Neural progenitor cell (in vitro differentiated cells): ENCODE measurements around the gene RGS3. TPM values are rescaled to one million over a fixed set of nuclear protein-coding genes. Genes with fewer than 3 reads are reported as not detected.

ENCODE experiments used
- DNase-seq: peaks from one replicate; pipeline ENCODE4 v3.0.0-alpha.2; 2016; ENCODE audit warnings: low spot score
- H2AFZ ChIP-seq: fragments of 200-600 bp; sonication (generic); replicated peaks from 2 replicates; pipeline ENCODE4 v1.6.1; 2016; ENCODE audit warnings: antibody characterized with exemption
- H3F3A ChIP-seq: fragments of 200-600 bp; sonication (generic); 2 replicates; pipeline ENCODE4 v1.6.1; 2016; ENCODE audit warnings: antibody characterized with exemption, low read depth
- H3K27ac ChIP-seq: fragments of 200-600 bp; sonication (generic); 2 replicates; pipeline ENCODE4 v1.5.1; 2016; ENCODE audit warnings: mild to moderate bottlenecking
- H3K27me3 ChIP-seq: fragments of 200-600 bp; sonication (generic); 2 replicates; pipeline ENCODE4 v1.6.1; 2016; ENCODE audit warnings: mild to moderate bottlenecking, moderate library complexity
- H3K36me3 ChIP-seq: fragments of 200-600 bp; sonication (generic); 2 replicates; pipeline ENCODE4 v1.5.1; 2016
- H3K4me1 ChIP-seq: fragments of 200-600 bp; sonication (generic); 2 replicates; pipeline ENCODE4 v1.6.1; 2016; ENCODE audit warnings: mixed run types
- H3K4me2 ChIP-seq: fragments of 200-600 bp; sonication (generic); 2 replicates; pipeline ENCODE4 v1.6.1; 2016
- H3K4me3 ChIP-seq: fragments of 200-600 bp; sonication (generic); 2 replicates; pipeline ENCODE4 v1.5.1; 2016
- H3K79me2 ChIP-seq: fragments of 200-600 bp; sonication (generic); 2 replicates; pipeline ENCODE4 v1.6.1; 2016; ENCODE audit warnings: low read depth
- H3K9ac ChIP-seq: fragments of 200-600 bp; sonication (generic); 2 replicates; pipeline ENCODE4 v1.6.1; 2016
- H3K9me3 ChIP-seq: fragments of 200-600 bp; sonication (generic); 2 replicates; pipeline ENCODE4 v1.5.1; 2016; ENCODE audit warnings: low read depth
- H4K20me1 ChIP-seq: fragments of 200-600 bp; sonication (generic); 2 replicates; pipeline ENCODE4 v1.6.1; 2016; ENCODE audit warnings: low read depth
- H3K27ac Mint-ChIP-seq: 3 replicates; pipeline ENCODE4 v1.8.0; 2021; ENCODE audit warnings: mixed read lengths
- H3K27me3 Mint-ChIP-seq: 2 replicates; pipeline ENCODE4 v1.8.0; 2022; ENCODE audit warnings: low read depth, mild to moderate bottlenecking, inconsistent platforms, moderate library complexity, mixed read lengths; ENCODE audit not compliant: insufficient read depth
- H3K36me3 Mint-ChIP-seq: 3 replicates; pipeline ENCODE4 v1.8.0; 2021; ENCODE audit warnings: mixed read lengths
- H3K4me1 Mint-ChIP-seq: 3 replicates; pipeline ENCODE4 v1.8.0; 2021; ENCODE audit warnings: mixed read lengths
- H3K4me3 Mint-ChIP-seq: 3 replicates; pipeline ENCODE4 v1.8.0; 2021; ENCODE audit warnings: mild to moderate bottlenecking, moderate library complexity, mixed read lengths
- H3K9me3 Mint-ChIP-seq: 3 replicates; pipeline ENCODE4 v1.8.0; 2020; ENCODE audit warnings: mixed read lengths
- EZH2 ChIP-seq: fragments of 200-600 bp; sonication (generic); IDR thresholded peaks from 2 replicates; pipeline ENCODE4 v1.6.1; 2017; ENCODE audit warnings: antibody characterized with exemption, mild to moderate bottlenecking, moderate library complexity
- EZH2phosphoT487 ChIP-seq: fragments of 200-600 bp; sonication (generic); IDR thresholded peaks from 2 replicates; pipeline ENCODE4 v1.6.1; 2017; ENCODE audit warnings: antibody characterized with exemption
- total RNA-seq: library from RNA; depleted of rRNA; stranded (reverse); fragments of >200 nt; gene quantifications from 2 replicates; pipeline ENCODE4 v1.2.3, GENCODE V29; 2015; ENCODE audit warnings: low replicate concordance
- TF ChIP-seq, protein P1 (sequence below): fragments of 200-600 bp; sonication (generic); IDR thresholded peaks from 2 replicates; pipeline ENCODE4 v1.5.1; 2017; ENCODE audit warnings: antibody characterized with exemption, mild to moderate bottlenecking

Gene RGS3
- total RNA-seq, 1 donor from 2014 or later = 30.3 TPM

DNA sequence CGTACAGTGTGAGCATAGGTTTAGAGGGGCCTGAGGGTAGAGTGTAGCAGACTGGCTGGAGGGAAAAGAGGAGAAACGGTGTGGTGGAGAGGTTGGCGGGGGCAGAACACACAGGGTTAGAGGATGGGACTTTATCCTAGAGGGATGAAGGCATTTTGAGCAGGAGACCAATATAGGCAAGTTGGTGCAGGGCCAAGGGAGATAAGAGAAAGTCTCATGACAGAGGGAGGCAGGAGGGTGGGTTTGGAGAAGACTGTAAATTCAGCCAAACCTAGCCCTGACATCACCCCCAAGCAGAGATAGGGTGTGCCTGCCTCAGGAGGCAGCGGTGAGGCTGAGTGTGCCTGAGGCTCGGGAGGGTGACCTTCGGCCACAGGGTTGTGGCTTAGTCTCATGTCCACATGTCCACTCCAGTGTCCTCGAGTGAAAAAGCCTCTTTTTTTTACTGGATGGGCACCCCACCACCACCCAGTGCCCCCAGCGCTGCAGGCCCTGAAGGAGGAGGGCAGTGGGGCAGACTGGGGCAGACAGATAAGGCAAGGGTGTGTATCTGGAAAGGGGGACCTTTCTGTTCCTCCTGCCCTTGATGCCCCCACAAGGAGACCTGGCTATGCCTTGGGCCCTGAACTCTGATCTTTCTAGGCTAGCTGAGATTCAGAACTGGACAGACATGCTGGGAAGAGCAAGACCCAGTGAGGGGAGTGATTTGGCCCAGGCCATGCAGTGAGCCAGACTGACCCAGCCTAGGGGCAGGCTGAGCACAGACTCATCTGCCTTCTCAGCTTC, 108.7 kb downstream of the RGS3 start:
- H2AFZ ChIP-seq = no peak overlapping the region
- H3K4me1 ChIP-seq = no peaks in the 10 kb centered on the region
- DNase-seq = no peak
- no peaks in the 10 kb centered on the region for H4K20me1 ChIP-seq
- no peaks in the 10 kb centered on the region for H3K9me3 ChIP-seq
- H3K79me2 ChIP-seq = no peaks in the 10 kb centered on the region
- peaks cover 2% of the 10 kb centered on the region for H3K36me3 Mint-ChIP-seq
- H3K9ac ChIP-seq = no peak overlapping the region
- no peaks in the 10 kb centered on the region for H3K27me3 ChIP-seq
- H3K4me3 ChIP-seq = no peak overlapping the region
- H3K27ac ChIP-seq = no peak overlapping the region
- H3K36me3 ChIP-seq = no peaks in the 10 kb centered on the region
- H3F3A ChIP-seq = no peaks in the 10 kb centered on the region
- H3K9me3 Mint-ChIP-seq = peaks cover 4% of the 10 kb centered on the region
- peaks cover 4% of the 10 kb centered on the region for H3K27me3 Mint-ChIP-seq
- no peak overlapping the region for H3K27ac Mint-ChIP-seq
- no peak overlapping the region for H3K4me3 Mint-ChIP-seq
- H3K4me2 ChIP-seq = no peak overlapping the region
- no peak for TF ChIP-seq EZH2
- TF ChIP-seq, protein P1, sequence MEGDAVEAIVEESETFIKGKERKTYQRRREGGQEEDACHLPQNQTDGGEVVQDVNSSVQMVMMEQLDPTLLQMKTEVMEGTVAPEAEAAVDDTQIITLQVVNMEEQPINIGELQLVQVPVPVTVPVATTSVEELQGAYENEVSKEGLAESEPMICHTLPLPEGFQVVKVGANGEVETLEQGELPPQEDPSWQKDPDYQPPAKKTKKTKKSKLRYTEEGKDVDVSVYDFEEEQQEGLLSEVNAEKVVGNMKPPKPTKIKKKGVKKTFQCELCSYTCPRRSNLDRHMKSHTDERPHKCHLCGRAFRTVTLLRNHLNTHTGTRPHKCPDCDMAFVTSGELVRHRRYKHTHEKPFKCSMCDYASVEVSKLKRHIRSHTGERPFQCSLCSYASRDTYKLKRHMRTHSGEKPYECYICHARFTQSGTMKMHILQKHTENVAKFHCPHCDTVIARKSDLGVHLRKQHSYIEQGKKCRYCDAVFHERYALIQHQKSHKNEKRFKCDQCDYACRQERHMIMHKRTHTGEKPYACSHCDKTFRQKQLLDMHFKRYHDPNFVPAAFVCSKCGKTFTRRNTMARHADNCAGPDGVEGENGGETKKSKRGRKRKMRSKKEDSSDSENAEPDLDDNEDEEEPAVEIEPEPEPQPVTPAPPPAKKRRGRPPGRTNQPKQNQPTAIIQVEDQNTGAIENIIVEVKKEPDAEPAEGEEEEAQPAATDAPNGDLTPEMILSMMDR = no peak
- no peak for TF ChIP-seq EZH2phosphoT487
- H3K4me1 Mint-ChIP-seq = peaks cover 21% of the 10 kb centered on the region

DNA sequence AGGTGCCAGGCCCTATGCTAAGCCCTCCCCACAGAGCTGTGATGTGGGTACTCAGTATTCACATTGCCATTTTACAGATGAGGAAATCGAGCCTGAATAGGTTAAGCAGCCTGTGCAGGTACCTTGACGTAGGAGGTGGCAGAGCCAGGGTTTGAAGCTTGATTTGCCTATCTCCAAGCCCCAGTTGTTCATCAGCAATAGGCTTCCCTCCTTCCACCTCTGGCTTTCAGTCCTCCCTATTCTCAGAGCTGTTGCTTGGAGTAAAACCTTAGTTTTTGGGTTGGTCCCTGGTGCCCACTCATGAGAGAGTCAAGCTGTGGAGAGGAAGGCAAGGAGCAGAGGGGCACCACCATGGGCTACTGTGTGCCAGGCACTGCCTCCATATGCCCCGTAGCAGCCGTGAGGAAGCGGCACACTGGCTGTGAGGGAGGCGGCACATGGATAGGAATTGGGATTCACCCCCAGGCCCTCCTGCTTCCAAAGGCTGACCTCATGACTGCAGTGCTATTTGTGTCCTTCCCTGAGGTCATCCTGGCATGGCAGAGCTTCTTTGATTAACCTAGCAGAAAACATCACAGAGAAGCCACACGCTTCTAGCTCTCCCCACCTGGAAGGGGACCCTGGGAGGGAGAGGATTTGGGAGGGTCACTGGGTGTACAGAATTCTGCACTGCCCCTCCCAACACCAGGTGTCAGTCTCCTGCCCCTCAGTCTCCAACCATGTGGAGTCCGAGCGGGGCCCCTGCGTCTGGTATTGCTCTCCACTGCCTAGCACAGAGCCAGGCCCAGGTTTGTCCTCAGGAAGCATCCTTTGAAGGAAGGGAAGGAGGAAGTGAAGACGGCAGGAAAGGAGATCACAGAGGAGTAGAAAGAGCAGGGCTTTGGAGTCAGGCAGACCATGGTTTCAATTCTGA, 109.8 kb downstream of the RGS3 start:
- Histone ChIP-seq H3K9ac (no peak overlapping the region), H3K4me1 (no peaks in the 10 kb centered on the region), H3K4me3 (no peak overlapping the region), H3K9me3 (no peaks in the 10 kb centered on the region), H3K79me2 (no peaks in the 10 kb centered on the region), H3K27me3 (no peaks in the 10 kb centered on the region), H3K4me2 (no peak overlapping the region), H2AFZ (no peak overlapping the region), H3F3A (no peaks in the 10 kb centered on the region), H3K27ac (no peak overlapping the region), H4K20me1 (no peaks in the 10 kb centered on the region), H3K36me3 (no peaks in the 10 kb centered on the region)
- Mint-ChIP-seq H3K4me1 (peaks cover 22% of the 10 kb centered on the region), H3K27me3 (peaks cover 4% of the 10 kb centered on the region), H3K4me3 (no peak overlapping the region), H3K36me3 (peaks cover 3% of the 10 kb centered on the region), H3K9me3 (peaks cover 4% of the 10 kb centered on the region), H3K27ac (no peak overlapping the region)
- DNase-seq = no peak
- TF ChIP-seq EZH2phosphoT487 = no peak
- TF ChIP-seq EZH2 = no peak
- TF ChIP-seq, protein P1 = no peak

DNA sequence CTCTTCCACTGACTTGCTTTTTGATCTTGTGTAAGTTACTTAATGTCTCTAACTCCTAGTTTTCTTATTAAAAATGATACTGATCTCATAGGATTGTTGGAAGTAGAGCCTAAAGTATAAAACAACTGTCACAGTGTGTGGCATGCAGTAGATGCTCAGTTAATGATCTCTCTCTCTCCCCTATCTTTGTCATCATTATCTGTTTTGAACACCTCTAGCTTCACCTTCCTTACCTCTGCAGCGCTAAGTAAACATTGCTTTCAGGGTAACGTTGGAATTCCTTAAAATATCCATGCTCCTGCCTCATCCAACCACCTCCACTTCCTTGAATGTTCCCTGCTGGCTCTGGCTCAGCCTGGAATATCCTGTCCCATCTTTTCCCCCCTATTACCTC, 110.4 kb downstream of the RGS3 start:
- H3K9me3 ChIP-seq = no peaks in the 10 kb centered on the region
- Mint-ChIP-seq H3K27me3 (peaks cover 4% of the 10 kb centered on the region), H3K4me3 (no peak overlapping the region), H3K4me1 (peaks cover 28% of the 10 kb centered on the region), H3K27ac (no peak overlapping the region), H3K9me3 (peaks cover 4% of the 10 kb centered on the region), H3K36me3 (peaks cover 3% of the 10 kb centered on the region)
- H3K79me2 ChIP-seq = no peaks in the 10 kb centered on the region
- no peaks in the 10 kb centered on the region for H3F3A ChIP-seq
- no peak overlapping the region for H2AFZ ChIP-seq
- H3K4me1 ChIP-seq = no peaks in the 10 kb centered on the region
- H4K20me1 ChIP-seq = no peaks in the 10 kb centered on the region
- no peak for TF ChIP-seq EZH2
- TF ChIP-seq, protein P1 = no peak
- no peak for TF ChIP-seq EZH2phosphoT487
- no peak overlapping the region for H3K4me3 ChIP-seq
- H3K27me3 ChIP-seq = no peaks in the 10 kb centered on the region
- H3K9ac ChIP-seq = no peak overlapping the region
- H3K27ac ChIP-seq = no peak overlapping the region
- no peak overlapping the region for H3K4me2 ChIP-seq
- no peak for DNase-seq
- no peaks in the 10 kb centered on the region for H3K36me3 ChIP-seq
